ENCODE data around the gene FLNC.

FLNC gene

GRCh38 chr7:128891110-128891941, 61.1 kb downstream of the FLNC start:
- no peak for DNase-seq (ENCODE audit: low read depth in 2 of 2)

GRCh38 chr7:128891942-128892269, 61.7 kb downstream of the FLNC start:
- no peak for DNase-seq (ENCODE audit: low read depth in 2 of 2)

DNA sequence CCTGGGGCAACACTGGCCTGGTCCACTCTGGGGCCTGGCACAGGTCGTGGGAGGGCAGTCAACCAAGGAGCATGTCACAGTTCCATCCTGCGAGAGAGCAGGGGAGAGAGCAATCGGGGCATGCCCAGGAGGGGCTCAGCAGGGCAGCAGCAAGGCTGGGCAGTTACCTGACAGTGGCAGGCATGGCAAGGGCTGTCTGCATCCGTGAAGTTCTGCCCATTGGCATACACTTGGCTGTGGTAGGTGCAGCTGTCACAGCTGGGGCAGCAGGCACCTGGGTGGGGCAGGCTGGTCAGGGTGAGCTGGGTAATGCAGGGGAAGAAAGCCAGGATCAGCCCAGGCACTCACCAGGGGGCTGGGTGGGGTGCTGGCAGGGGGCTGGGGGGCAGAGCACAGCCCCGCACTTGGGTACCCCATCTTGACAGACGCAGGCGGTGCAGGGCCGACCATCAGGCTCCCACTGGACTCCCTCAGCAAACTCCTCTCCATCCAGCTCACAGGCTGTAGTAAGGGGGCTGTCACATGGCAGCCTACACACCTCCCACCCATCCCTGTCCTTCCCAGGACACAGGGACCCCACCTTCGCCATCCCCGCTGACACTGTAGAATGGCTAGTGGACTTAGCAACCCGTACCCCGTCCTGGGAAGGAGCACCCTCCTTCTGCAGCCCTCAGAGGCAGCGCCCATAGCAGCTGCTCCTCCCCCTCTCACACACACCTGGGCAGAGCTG, 62.5 kb downstream of the FLNC start:
- DNase-seq (ENCODE audit: low read depth in 2 of 2), result no peak

GRCh38 chr7:128893251-128894100, 63.3 kb downstream of the FLNC start:
- no peak for DNase-seq (ENCODE audit: low read depth in 2 of 2)

GRCh38 chr7:128894101-128894440, 63.9 kb downstream of the FLNC start:
- no peak for DNase-seq (ENCODE audit: low read depth in 2 of 2)

DNA sequence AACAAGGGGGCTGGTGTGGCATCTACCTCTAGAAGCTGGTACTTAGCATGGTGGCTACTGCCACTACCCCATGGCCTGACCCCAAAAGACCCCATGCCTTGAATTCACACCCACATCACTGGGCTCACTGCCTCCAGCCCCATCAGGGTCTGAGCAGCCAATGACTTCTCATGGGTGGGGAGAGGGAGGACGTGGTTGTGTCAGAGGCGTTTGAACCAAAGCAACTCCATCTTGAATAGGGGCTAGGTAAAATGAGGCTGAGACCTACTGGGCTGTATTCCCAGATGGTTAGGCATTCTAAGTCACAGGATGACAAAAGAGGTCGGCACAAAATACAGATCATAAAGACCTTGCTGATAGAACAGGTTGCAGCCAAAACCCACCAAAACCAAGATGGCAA, 65.1 kb downstream of the FLNC start:
- DNase-seq (ENCODE audit: low read depth in 2 of 2), result no peak

DNA sequence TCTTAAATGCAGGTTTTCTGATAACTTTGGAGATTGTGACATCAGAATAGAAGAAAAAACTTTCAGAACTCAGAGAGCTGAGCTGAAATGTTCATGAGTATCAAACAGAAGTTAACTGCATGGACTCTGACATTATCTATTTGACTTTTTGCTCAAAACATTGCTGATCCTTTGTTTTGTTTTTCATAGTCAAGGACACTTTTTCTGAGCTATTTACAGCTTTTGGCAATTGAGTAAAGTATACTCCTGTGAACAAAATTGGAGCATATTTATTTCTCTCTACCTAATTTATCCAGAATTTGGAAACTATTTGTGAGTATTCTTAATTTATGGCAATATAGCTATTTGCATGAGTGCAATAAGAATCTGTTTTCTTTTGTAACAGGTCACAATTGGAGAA, 69.2 kb downstream of the FLNC start:
- DNase-seq (ENCODE audit: low read depth in 2 of 2), result no peak

GRCh38 chr7:128900237-128900636, 70.0 kb downstream of the FLNC start:
- DNase-seq (ENCODE audit: low read depth in 2 of 2), result no peak

DNA sequence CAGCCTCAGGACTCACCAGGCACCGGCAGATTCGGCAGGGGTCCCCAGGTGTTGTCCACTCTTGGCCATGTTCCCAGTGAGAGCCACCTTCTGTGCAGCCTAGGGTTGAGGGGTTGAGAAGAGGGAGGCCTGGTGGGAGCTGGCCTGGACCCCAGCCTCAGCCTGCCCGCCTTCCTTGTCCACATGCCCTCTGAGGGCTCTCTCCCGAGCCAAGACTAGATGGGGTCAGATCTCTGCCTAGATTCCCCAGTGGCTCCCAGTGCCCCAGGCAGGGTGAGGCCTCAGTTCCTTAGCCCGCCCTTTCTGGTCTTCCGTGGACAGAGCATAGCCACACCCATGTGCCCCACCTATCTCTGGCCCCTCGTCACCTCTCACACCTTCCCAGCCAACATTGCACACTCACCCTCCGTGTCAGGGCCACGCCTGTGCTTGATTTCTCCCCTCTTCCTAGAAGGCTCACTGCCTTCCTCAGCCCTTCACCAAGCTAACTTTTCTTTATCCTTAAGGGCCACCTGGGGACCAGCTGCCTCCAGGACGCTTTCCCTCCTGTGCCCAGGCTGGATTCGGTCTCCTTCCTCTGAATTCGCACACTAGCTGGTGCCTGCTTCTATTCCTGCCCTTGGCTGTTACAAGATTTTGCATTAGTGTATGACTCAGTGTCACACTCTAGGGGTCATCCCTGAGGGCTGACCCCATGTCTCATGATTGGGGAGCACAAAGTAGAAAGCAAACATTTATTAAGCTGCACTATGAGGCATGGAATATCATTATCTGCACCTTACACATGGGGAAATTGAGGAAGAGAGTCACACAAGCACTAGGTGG, 72.8 kb downstream of the FLNC start:
- DNase-seq (ENCODE audit: low read depth in 2 of 2), result no peak

GRCh38 chr7:128903621-128904361, 73.6 kb downstream of the FLNC start:
- no peak for DNase-seq (ENCODE audit: low read depth in 2 of 2)

DNA sequence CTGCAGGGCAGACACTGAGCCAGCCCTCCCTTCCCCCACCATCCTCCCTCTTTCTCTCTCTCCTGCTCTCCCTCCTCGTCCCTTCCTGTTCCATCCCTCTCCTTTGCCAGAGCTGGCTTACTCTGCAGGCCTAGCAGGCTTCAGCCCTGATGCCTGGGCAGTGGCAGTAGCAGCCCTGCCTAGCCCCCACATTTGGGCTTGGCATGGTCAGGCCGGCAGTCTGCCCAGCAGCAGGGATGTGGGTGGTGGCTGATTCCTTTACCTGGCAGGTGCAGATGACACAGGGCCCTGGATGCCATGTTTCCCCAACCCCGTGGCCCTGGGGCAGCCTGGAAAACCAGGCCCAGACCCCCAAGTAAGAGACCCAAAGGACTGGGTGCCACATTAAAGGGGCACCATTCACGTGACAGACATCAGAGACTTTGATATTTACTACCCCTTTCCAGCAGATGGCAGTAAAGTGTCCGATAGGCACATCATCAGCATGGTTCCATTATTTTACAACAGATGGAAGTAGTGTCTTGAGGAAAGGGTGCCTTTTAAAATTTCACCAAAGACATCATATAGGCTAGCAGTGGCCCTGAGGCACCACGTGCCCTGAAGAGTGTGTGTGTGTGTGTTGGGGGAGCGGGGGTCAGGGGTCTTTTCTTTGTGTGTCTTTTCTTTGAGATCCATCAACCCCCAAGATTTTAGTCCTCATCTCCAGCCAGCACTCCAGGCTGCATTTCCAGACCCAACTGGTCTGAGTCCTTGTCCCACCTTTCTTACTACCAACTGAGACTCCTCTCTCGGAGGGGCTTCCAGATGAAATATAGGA, 74.4 kb downstream of the FLNC start:
- DNase-seq (ENCODE audit: low read depth in 2 of 2), result no peak

DNA sequence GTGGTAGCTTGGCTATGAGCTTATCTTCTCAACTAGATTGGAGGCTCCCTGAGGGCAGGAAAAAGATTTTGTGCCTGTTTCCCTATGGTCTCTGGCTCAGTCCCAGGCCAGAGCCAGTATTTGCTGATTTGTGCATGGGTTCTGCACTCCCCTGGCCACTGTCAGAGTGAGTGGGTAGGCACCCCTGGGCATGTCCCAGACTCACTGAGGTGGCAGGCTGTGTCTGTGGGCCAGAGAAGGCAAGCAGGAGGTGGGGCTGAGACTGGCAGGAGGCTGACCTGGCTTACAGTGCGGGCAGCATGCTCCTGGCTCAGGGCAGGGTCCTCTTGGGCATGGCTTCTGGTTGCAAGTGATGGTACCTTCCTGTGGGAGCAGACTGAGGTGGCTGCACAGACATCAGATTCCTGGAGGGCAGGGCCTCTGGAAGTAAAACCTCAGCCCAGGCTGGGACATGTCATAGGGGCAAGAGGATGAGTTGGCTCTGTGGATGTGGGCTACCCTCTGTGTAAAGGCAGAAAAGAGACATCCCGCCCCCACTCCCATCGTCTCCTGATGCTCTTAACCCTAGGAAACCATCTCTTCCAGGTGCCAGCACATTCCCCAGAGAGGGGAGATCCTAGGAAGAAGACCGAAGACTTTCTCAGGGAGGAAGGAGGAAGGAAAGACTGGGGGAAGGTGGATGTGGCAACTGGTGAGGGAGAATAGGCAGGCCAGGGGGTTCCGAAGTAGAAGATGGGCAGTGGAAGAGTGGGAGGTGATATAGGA, 76.0 kb downstream of the FLNC start:
- DNase-seq (ENCODE audit: low read depth in 2 of 2), result no peak

- no peak for DNase-seq (ENCODE audit: low read depth in 2 of 2)
These were observed 76.8 kb downstream of the FLNC start for GRCh38 chr7:128906766-128907559.

All from stimulated activated CD8-positive, alpha-beta memory T cell treated with anti-CD3 and anti-CD28 coated beads, Interleukin-7, amount 100 ng/mL, for 1 hour (primary cell).